Activated naive CD8-positive, alpha-beta T cell treated with anti-CD3 and anti-CD28 coated beads for 36 hours (primary cell): ENCODE data around the gene ZNF668. TPM values are rescaled to one million over a fixed set of nuclear protein-coding genes. Genes with fewer than 3 reads are reported as not detected.
"Not testable (repeated sequence)": the region's sequence is repeated elsewhere in the genome, so short reads cannot be mapped to it uniquely, and the experiment has no call there.

Experiments
- DNase-seq: peaks from one replicate; pipeline ENCODE4 v3.0.0; 2021
- H3K27ac Mint-ChIP-seq: one replicate; pipeline ENCODE4 v1.8.0; 2022; ENCODE audit warnings: mild to moderate bottlenecking, moderate library complexity, mixed read lengths
- H3K27me3 Mint-ChIP-seq: one replicate; pipeline ENCODE4 v1.8.0; 2022; ENCODE audit warnings: mild to moderate bottlenecking, mixed read lengths
- H3K36me3 Mint-ChIP-seq: one replicate; pipeline ENCODE4 v1.8.0; 2021; ENCODE audit warnings: mild to moderate bottlenecking, mixed read lengths
- H3K4me1 Mint-ChIP-seq: one replicate; pipeline ENCODE4 v1.8.0; 2021; ENCODE audit warnings: mixed read lengths
- H3K4me3 Mint-ChIP-seq: one replicate; pipeline ENCODE4 v1.8.0; 2022; ENCODE audit warnings: mild to moderate bottlenecking, moderate library complexity, mixed read lengths
- H3K9me3 Mint-ChIP-seq: one replicate; pipeline ENCODE4 v1.8.0; 2022; ENCODE audit warnings: mixed read lengths
- total RNA-seq, 2 experiments: library from RNA; stranded (reverse); gene quantifications; one replicate each; pipeline ENCODE4 v1.2.3, GENCODE V29; 2021

The ZNF668 gene
- total RNA-seq, 2 experiments from 2014 or later, result 17.3 to 18.5 TPM

- Mint-ChIP-seq H3K4me3 (peak within 1 kb of the TSS; percentile 81), H3K27ac (peak within 1 kb of the TSS; percentile 95), H3K9me3 (no peaks in the 10 kb centered on the region), H3K36me3 (peaks cover 8% of the 10 kb centered on the region), H3K4me1 (peaks cover 21% of the 10 kb centered on the region), H3K27me3 (no peaks in the 10 kb centered on the region)
- peak; percentile 85 for DNase-seq
Observed at GRCh38 chr16:31108035-31108793, 34.2 kb upstream of the ZNF668 start, which contains the start of gene BCKDK. Gene BCKDK, plus strand, starts transcription at chr16:31108386. Its CDS starts 838 bp downstream, at chr16:31109224.

DNA sequence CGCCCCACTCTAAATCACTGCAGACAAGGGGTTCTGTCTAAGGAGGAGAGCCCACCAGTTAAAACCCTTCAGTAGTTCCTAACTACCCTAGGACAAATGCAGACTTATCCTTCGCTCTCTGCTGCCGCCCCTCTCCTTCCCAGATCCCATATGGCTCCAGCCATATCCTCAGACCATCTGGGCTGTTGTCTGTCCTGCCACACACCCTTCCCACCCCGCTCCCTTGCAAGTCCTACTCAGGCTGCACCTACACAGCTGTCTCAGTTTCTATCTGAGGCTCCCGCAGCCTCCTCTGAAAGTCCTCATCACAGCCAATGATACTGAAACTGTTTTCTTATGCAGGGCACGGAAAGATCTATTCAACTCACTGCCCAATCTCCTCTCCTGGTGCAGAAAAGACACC, 33.4 kb upstream of the ZNF668 start:
- H3K27me3 Mint-ChIP-seq, result no peaks in the 10 kb centered on the region
- peaks cover 21% of the 10 kb centered on the region for H3K4me1 Mint-ChIP-seq
- H3K27ac Mint-ChIP-seq, result peak overlapping the region; percentile 95
- H3K36me3 Mint-ChIP-seq, result peaks cover 8% of the 10 kb centered on the region
- no peaks in the 10 kb centered on the region for H3K9me3 Mint-ChIP-seq
- peak overlapping the region; percentile 81 for H3K4me3 Mint-ChIP-seq
- DNase-seq, result peak; percentile 53

- DNase-seq, result no peak
- Mint-ChIP-seq H3K27me3 (no peaks in the 10 kb centered on the region), H3K9me3 (no peaks in the 10 kb centered on the region), H3K27ac (peak overlapping the region; percentile 95), H3K4me1 (peaks cover 21% of the 10 kb centered on the region), H3K36me3 (peaks cover 8% of the 10 kb centered on the region), H3K4me3 (peak overlapping the region; percentile 81)
Observed at GRCh38 chr16:31106509-31107464, 32.7 kb upstream of the ZNF668 start.

- H3K27ac Mint-ChIP-seq, result peak overlapping the region; percentile 48
- H3K36me3 Mint-ChIP-seq, result peaks cover 8% of the 10 kb centered on the region
- H3K27me3 Mint-ChIP-seq, result no peaks in the 10 kb centered on the region
- peak; percentile 87 for DNase-seq
- peaks cover 21% of the 10 kb centered on the region for H3K4me1 Mint-ChIP-seq
- H3K4me3 Mint-ChIP-seq, result peak overlapping the region; percentile 18
- no peaks in the 10 kb centered on the region for H3K9me3 Mint-ChIP-seq
Observed at GRCh38 chr16:31105677-31106213, 31.7 kb upstream of the ZNF668 start.

GRCh38 chr16:31100876-31101641, 27.0 kb upstream of the ZNF668 start:
- DNase-seq, H3K27me3 Mint-ChIP-seq, H3K9me3 Mint-ChIP-seq, H3K36me3 Mint-ChIP-seq, H3K4me3 Mint-ChIP-seq, H3K4me1 Mint-ChIP-seq, H3K27ac Mint-ChIP-seq: not testable (repeated sequence)

GRCh38 chr16:31099860-31100638, 26.0 kb upstream of the ZNF668 start:
- H3K36me3 Mint-ChIP-seq, result no peaks in the 10 kb centered on the region
- H3K27me3 Mint-ChIP-seq, result no peaks in the 10 kb centered on the region
- no peak overlapping the region for H3K4me3 Mint-ChIP-seq
- H3K4me1 Mint-ChIP-seq, result peaks cover 8% of the 10 kb centered on the region
- H3K27ac Mint-ChIP-seq, result no peak overlapping the region
- no peaks in the 10 kb centered on the region for H3K9me3 Mint-ChIP-seq
- DNase-seq, result no peak

DNA sequence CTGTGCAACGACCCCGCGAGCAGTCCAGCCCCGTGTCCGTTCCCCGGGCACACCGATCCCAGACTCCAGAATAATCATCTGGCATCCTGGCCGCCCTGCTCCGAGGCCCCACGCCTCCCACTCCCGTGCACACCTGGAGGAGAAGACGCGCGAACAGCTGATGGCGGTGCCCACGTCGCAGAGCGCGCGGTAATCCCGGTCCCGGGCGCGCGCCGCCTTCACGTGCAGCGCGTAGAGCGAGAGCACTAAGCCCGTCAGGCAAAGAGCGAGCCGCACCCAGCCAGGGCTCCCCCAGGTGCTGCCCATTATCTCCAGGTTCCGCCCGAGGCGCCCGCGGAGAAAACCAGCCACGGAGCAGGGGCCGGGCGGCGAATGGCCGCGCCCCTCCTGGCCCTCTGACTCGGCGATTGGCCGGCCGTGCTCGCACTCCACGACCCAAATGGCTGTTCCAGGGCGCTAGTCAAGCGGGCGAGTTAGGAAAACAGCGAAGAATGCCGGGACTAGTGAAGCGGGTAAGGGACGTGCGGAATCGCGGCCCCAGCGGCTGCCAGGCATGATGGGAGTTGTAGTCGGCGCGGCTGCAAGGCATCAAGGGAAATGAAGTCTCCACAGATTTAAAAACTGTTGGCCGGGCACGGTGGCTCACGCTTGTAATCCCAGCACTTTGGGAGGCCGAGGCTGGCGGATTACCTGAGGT, 20.5 kb upstream of the ZNF668 start, which contains the start of gene VKORC1:
Gene VKORC1 (minus strand): TSS at position 374 of the 697 bp plus-strand sequence. CDS start 68 bp downstream, at position 306.
- H3K27me3 Mint-ChIP-seq, result no peaks in the 10 kb centered on the region

DNA sequence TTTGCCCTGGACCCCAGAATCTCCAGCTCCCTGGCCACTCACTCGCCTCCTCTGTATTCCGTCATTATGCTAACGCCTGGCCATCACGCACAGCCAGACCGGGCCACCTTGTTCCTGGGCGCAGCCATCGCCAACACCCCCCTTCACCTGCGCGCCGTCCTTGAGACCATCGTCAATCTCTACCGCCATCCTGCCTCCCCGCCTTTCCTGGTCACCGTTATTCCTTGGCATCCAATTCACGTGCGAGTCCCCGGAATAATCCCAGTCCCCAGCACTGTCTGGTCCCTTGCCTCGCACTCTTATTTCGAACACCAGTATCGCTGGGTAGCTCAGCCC, 20.0 kb upstream of the ZNF668 start:
- Mint-ChIP-seq H3K27me3 (no peaks in the 10 kb centered on the region), H3K4me1 (peaks cover 17% of the 10 kb centered on the region), H3K9me3 (no peaks in the 10 kb centered on the region), H3K36me3 (peaks cover 12% of the 10 kb centered on the region), H3K4me3 (peak overlapping the region; percentile 100), H3K27ac (peak overlapping the region; percentile 93)
- DNase-seq, result no peak

More for the DNA sequence above, 20.5 kb upstream of the ZNF668 start, which contains the start of gene VKORC1:
- peak within 1 kb of the TSS; percentile 93 for H3K27ac Mint-ChIP-seq
- peaks cover 12% of the 10 kb centered on the region for H3K36me3 Mint-ChIP-seq
- no peaks in the 10 kb centered on the region for H3K9me3 Mint-ChIP-seq
- peak within 1 kb of the TSS; percentile 100 for H3K4me3 Mint-ChIP-seq
- H3K4me1 Mint-ChIP-seq, result peaks cover 17% of the 10 kb centered on the region
- DNase-seq, result peak; percentile 92

- peak overlapping the region; percentile 100 for H3K4me3 Mint-ChIP-seq
- peaks cover 12% of the 10 kb centered on the region for H3K36me3 Mint-ChIP-seq
- DNase-seq, result no peak
- H3K4me1 Mint-ChIP-seq, result peaks cover 17% of the 10 kb centered on the region
- H3K27me3 Mint-ChIP-seq, result no peaks in the 10 kb centered on the region
- no peaks in the 10 kb centered on the region for H3K9me3 Mint-ChIP-seq
- H3K27ac Mint-ChIP-seq, result no peak overlapping the region
Observed at GRCh38 chr16:31093132-31093703, 19.2 kb upstream of the ZNF668 start.

- H3K36me3 Mint-ChIP-seq, result peaks cover 12% of the 10 kb centered on the region
- peaks cover 17% of the 10 kb centered on the region for H3K4me1 Mint-ChIP-seq
- H3K27ac Mint-ChIP-seq, result no peak overlapping the region
- no peaks in the 10 kb centered on the region for H3K9me3 Mint-ChIP-seq
- H3K27me3 Mint-ChIP-seq, result no peaks in the 10 kb centered on the region
- H3K4me3 Mint-ChIP-seq, result no peak overlapping the region
- DNase-seq, result no peak
Observed at GRCh38 chr16:31092330-31092729, 18.3 kb upstream of the ZNF668 start.

GRCh38 chr16:31090540-31090939, 16.5 kb upstream of the ZNF668 start:
- Mint-ChIP-seq H3K9me3 (no peaks in the 10 kb centered on the region), H3K4me1 (peaks cover 12% of the 10 kb centered on the region), H3K36me3 (peaks cover 12% of the 10 kb centered on the region), H3K27me3 (no peaks in the 10 kb centered on the region), H3K27ac (no peak overlapping the region), H3K4me3 (no peak overlapping the region)
- no peak for DNase-seq

DNA sequence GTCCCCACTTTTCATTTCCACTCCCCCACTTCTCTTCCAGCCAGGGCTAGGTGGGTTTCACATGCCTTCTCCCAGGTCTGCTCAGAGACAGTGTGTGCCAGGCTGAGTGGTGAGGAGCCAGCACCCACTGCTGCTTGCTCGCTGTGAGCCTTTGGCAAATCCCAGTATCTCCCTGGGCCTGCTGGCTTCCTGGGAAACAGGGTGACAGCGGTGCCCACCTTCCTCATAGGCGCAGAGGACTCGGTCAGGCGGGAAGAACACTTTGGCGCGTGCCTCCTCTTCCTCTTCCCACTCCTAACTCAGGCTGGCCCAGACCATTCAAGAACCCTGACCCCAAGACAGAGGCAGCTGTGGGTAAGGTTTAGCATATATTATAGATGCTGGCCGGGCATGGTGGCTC, 15.2 kb upstream of the ZNF668 start:
- no peak for DNase-seq
- no peak overlapping the region for H3K27ac Mint-ChIP-seq
- no peaks in the 10 kb centered on the region for H3K9me3 Mint-ChIP-seq
- H3K36me3 Mint-ChIP-seq, result peaks cover 11% of the 10 kb centered on the region
- H3K4me1 Mint-ChIP-seq, result peaks cover 9% of the 10 kb centered on the region
- no peak overlapping the region for H3K4me3 Mint-ChIP-seq
- H3K27me3 Mint-ChIP-seq, result no peaks in the 10 kb centered on the region
